Jurkat, Clone E6-1 (cell line): ENCODE data around the gene ZNF880. TPM values are rescaled to one million over a fixed set of nuclear protein-coding genes. Genes with fewer than 3 reads are reported as not detected.
A peak's percentile ranks its signal among the peaks of the same experiment; 100 is the strongest.
"Not testable (repeated sequence)": the region's sequence is repeated elsewhere in the genome, so short reads cannot be mapped to it uniquely, and the experiment has no call there.

Experiments
- DNase-seq: peaks from one replicate; pipeline ENCODE4 v3.0.0-alpha.2; 2011; ENCODE audit warnings: low read depth, low spot score
- H3K4me3 ChIP-seq: 2 replicates; pipeline ENCODE4 v1.5.1; 2011; ENCODE audit warnings: mild to moderate bottlenecking, low read length, control low read depth, moderate library complexity
- polyA plus RNA-seq: library from polyadenylated mRNA; unstranded; fragments of >200 nt; gene quantifications from one replicate; pipeline ENCODE4 v1.2.1, GENCODE V29; 2012; ENCODE audit warnings: missing spikeins; ENCODE audit not compliant: insufficient read length, insufficient read depth

Gene ZNF880
- polyA plus RNA-seq: 1.8 TPM

- no peak for DNase-seq
- no peak within 1 kb of the TSS for H3K4me3 ChIP-seq
Observed at GRCh38 chr19:52369559-52370340, at the start of gene ZNF880. ZNF880 (plus strand) TSS chr19:52369923; CDS start chr19:52369966, 43 bp downstream.

- no peak overlapping the region for H3K4me3 ChIP-seq
- no peak for DNase-seq
Observed at GRCh38 chr19:52322429-52322828, 47.3 kb upstream of the ZNF880 start.

- no peak overlapping the region for H3K4me3 ChIP-seq
- DNase-seq: no peak
Observed at GRCh38 chr19:52331757-52332156, 38.0 kb upstream of the ZNF880 start.

- peak overlapping the region; percentile 61 for H3K4me3 ChIP-seq
- no peak for DNase-seq
Observed at GRCh38 chr19:52335768-52336116, 34.0 kb upstream of the ZNF880 start.

GRCh38 chr19:52336117-52336790, 33.5 kb upstream of the ZNF880 start, which contains the start of gene ZNF610:
ZNF610 (plus strand) TSS chr19:52336243; CDS start chr19:52349173, 12,930 bp downstream.
- H3K4me3 ChIP-seq: peak within 1 kb of the TSS; percentile 61
- peak; percentile 72 for DNase-seq

- peak overlapping the region; percentile 61 for H3K4me3 ChIP-seq
Observed at GRCh38 chr19:52336791-52337381, 32.8 kb upstream of the ZNF880 start.

GRCh38 chr19:52339022-52339421, 30.7 kb upstream of the ZNF880 start:
- not testable (repeated sequence) for H3K4me3 ChIP-seq, DNase-seq

More at GRCh38 chr19:52336791-52337381, 32.8 kb upstream of the ZNF880 start:
- DNase-seq: no peak

GRCh38 chr19:52343548-52343947, 26.2 kb upstream of the ZNF880 start:
- peak; percentile 25 for DNase-seq
- H3K4me3 ChIP-seq: no peak overlapping the region

- no peak for DNase-seq
Observed at GRCh38 chr19:52345162-52345561, 24.6 kb upstream of the ZNF880 start.

GRCh38 chr19:52351512-52351911, 18.2 kb upstream of the ZNF880 start:
- DNase-seq: no peak
- no peak overlapping the region for H3K4me3 ChIP-seq

More at GRCh38 chr19:52345162-52345561, 24.6 kb upstream of the ZNF880 start:
- H3K4me3 ChIP-seq: no peak overlapping the region

GRCh38 chr19:52366414-52366824, 3.3 kb upstream of the ZNF880 start:
- no peak for DNase-seq

GRCh38 chr19:52370341-52370710, 603 bp downstream of the ZNF880 start:
- no peak overlapping the region for H3K4me3 ChIP-seq

More at GRCh38 chr19:52366414-52366824, 3.3 kb upstream of the ZNF880 start:
- H3K4me3 ChIP-seq: no peak overlapping the region

GRCh38 chr19:52391135-52391534, 21.4 kb downstream of the ZNF880 start:
- no peak for DNase-seq
- no peak overlapping the region for H3K4me3 ChIP-seq

More at GRCh38 chr19:52370341-52370710, 603 bp downstream of the ZNF880 start:
- no peak for DNase-seq

GRCh38 chr19:52397310-52398080, 27.8 kb downstream of the ZNF880 start, which contains the start of gene ZNF528:
ZNF528 (plus strand) TSS chr19:52397849; CDS start chr19:52402014, 4,165 bp downstream.
- DNase-seq: no peak
- no peak within 1 kb of the TSS for H3K4me3 ChIP-seq

- DNase-seq: no peak
- no peak overlapping the region for H3K4me3 ChIP-seq
Observed at GRCh38 chr19:52398081-52398441, 28.3 kb downstream of the ZNF880 start.

GRCh38 chr19:52410276-52410675, 40.6 kb downstream of the ZNF880 start:
- H3K4me3 ChIP-seq: no peak overlapping the region
- DNase-seq: no peak

- H3K4me3 ChIP-seq: no peak overlapping the region
- no peak for DNase-seq
Observed at GRCh38 chr19:52415711-52416110, 46.0 kb downstream of the ZNF880 start.

GRCh38 chr19:52428937-52429336, 59.2 kb downstream of the ZNF880 start, which contains the start of gene ZNF534:
ZNF534 (plus strand) TSS chr19:52429148; CDS start chr19:52431475, 2,327 bp downstream.
- no peak within 1 kb of the TSS for H3K4me3 ChIP-seq

More at GRCh38 chr19:52428937-52429336, 59.2 kb downstream of the ZNF880 start, which contains the start of gene ZNF534:
- no peak for DNase-seq
